Measurements from ENCODE around the gene AVL9.

AVL9 gene

GRCh38 chr7:32539366-32539765, 44.1 kb downstream of the AVL9 start:
- no peak for DNase-seq (ENCODE audit: low read depth)
- no peak overlapping the region for H3K4me3 ChIP-seq (replicated peaks; ENCODE audit: low read depth, low read length)
- no peak for TF ChIP-seq CTCF (IDR thresholded peaks at IDR 0.05; ENCODE audit: low read length, missing control alignments)

- no peak for DNase-seq (ENCODE audit: low read depth)
- no peak overlapping the region for H3K4me3 ChIP-seq (replicated peaks; ENCODE audit: low read depth, low read length)
- TF ChIP-seq CTCF (IDR thresholded peaks at IDR 0.05; ENCODE audit: low read length, missing control alignments), result no peak
Measured at GRCh38 chr7:32539919-32540531, 44.7 kb downstream of the AVL9 start.

- TF ChIP-seq CTCF (IDR thresholded peaks at IDR 0.05; ENCODE audit: low read length, missing control alignments), result no peak
- no peak for DNase-seq (ENCODE audit: low read depth)
Measured at GRCh38 chr7:32542595-32542994, 47.3 kb downstream of the AVL9 start.

GRCh38 chr7:32559480-32559879, 64.2 kb downstream of the AVL9 start:
- no peak for TF ChIP-seq CTCF (IDR thresholded peaks at IDR 0.05; ENCODE audit: low read length, missing control alignments)
- no peak for DNase-seq (ENCODE audit: low read depth)
- no peak overlapping the region for H3K4me3 ChIP-seq (replicated peaks; ENCODE audit: low read depth, low read length)

More at GRCh38 chr7:32542595-32542994, 47.3 kb downstream of the AVL9 start:
- H3K4me3 ChIP-seq (replicated peaks; ENCODE audit: low read depth, low read length), result no peak overlapping the region

- no peak overlapping the region for H3K4me3 ChIP-seq (replicated peaks; ENCODE audit: low read depth, low read length)
- DNase-seq (ENCODE audit: low read depth), result no peak
- TF ChIP-seq CTCF (IDR thresholded peaks at IDR 0.05; ENCODE audit: low read length, missing control alignments), result no peak
Measured at GRCh38 chr7:32560075-32560474, 64.8 kb downstream of the AVL9 start.

- H3K4me3 ChIP-seq (replicated peaks; ENCODE audit: low read depth, low read length), result no peak overlapping the region
- no peak for TF ChIP-seq CTCF (IDR thresholded peaks at IDR 0.05; ENCODE audit: low read length, missing control alignments)
- DNase-seq (ENCODE audit: low read depth), result no peak
Measured at GRCh38 chr7:32561613-32562012, 66.3 kb downstream of the AVL9 start.

- no peak overlapping the region for H3K4me3 ChIP-seq (replicated peaks; ENCODE audit: low read depth, low read length)
- no peak for TF ChIP-seq CTCF (IDR thresholded peaks at IDR 0.05; ENCODE audit: low read length, missing control alignments)
- peak; percentile 69 for DNase-seq (ENCODE audit: low read depth)
Measured at GRCh38 chr7:32564542-32564941, 69.3 kb downstream of the AVL9 start.
